ENCODE results near the gene RAD18.

GRCh38 chr3:8845641-8846040 is 117.6 kb downstream of the RAD18 start:
- TF ChIP-seq CTCF (IDR thresholded peaks at IDR 0.05) (no peak), POLR2A (IDR thresholded peaks at IDR 0.05) (no peak)
